GM18861 (cell line): ENCODE measurements around the gene SCML2.
"Not testable (repeated sequence)": the region's sequence is repeated elsewhere in the genome, so short reads cannot be mapped to it uniquely, and the experiment has no call there.

Experiments
- ATAC-seq: cut with Tn5 transposase; IDR thresholded peaks from one replicate; pipeline ENCODE4 v1.9.1; 2021; ENCODE audit not compliant: unreplicated experiment

Gene SCML2

GRCh38 chrX:18271725-18272124 is 82.8 kb downstream of the SCML2 start:
- no peak for ATAC-seq

GRCh38 chrX:18271309-18271708 is 83.2 kb downstream of the SCML2 start:
- no peak for ATAC-seq

- ATAC-seq = no peak
Measured at GRCh38 chrX:18255059-18255458, 99.4 kb downstream of the SCML2 start.

GRCh38 chrX:18252644-18253359 is 101.7 kb downstream of the SCML2 start:
- ATAC-seq = no peak

- not testable (repeated sequence) for ATAC-seq
Measured at GRCh38 chrX:18229646-18230045, 124.8 kb downstream of the SCML2 start.

GRCh38 chrX:18228069-18228468 is 126.4 kb downstream of the SCML2 start:
- ATAC-seq = no peak

- no peak for ATAC-seq
Measured at GRCh38 chrX:18227458-18227857, 127.0 kb downstream of the SCML2 start.

- ATAC-seq = no peak
Measured at GRCh38 chrX:18220786-18221185, 133.7 kb downstream of the SCML2 start, which contains the start of gene BEND2. Gene BEND2 (minus strand): TSS chrX:18220886. CDS start chrX:18220750, 136 bp downstream.

GRCh38 chrX:18210470-18210869 is 144.0 kb downstream of the SCML2 start:
- no peak for ATAC-seq

GRCh38 chrX:18206657-18207056 is 147.8 kb downstream of the SCML2 start:
- no peak for ATAC-seq

- no peak for ATAC-seq
Measured at GRCh38 chrX:18203631-18204030, 150.9 kb downstream of the SCML2 start.

GRCh38 chrX:18194688-18195087 is 159.8 kb downstream of the SCML2 start:
- no peak for ATAC-seq
